ENCODE measurements around the gene P3H3.
"Not testable (repeated sequence)": the region's sequence is repeated elsewhere in the genome, so short reads cannot be mapped to it uniquely, and the experiment has no call there.

Gene P3H3

GRCh38 chr12:6868211-6869048 is 40.2 kb downstream of the P3H3 start:
- peak overlapping the region; percentile 94 for H3K4me3 ChIP-seq (ENCODE audit: low read length, poor library complexity, severe bottlenecking)
- H3K4me1 ChIP-seq (ENCODE audit: insufficient read depth, low read length, poor library complexity, severe bottlenecking), result peaks cover 38% of the 10 kb centered on the region
- TF ChIP-seq EZH2phosphoT487 (IDR thresholded peaks at IDR 0.05; ENCODE audit: borderline replicate concordance), result no peak
- TF ChIP-seq, protein P1, sequence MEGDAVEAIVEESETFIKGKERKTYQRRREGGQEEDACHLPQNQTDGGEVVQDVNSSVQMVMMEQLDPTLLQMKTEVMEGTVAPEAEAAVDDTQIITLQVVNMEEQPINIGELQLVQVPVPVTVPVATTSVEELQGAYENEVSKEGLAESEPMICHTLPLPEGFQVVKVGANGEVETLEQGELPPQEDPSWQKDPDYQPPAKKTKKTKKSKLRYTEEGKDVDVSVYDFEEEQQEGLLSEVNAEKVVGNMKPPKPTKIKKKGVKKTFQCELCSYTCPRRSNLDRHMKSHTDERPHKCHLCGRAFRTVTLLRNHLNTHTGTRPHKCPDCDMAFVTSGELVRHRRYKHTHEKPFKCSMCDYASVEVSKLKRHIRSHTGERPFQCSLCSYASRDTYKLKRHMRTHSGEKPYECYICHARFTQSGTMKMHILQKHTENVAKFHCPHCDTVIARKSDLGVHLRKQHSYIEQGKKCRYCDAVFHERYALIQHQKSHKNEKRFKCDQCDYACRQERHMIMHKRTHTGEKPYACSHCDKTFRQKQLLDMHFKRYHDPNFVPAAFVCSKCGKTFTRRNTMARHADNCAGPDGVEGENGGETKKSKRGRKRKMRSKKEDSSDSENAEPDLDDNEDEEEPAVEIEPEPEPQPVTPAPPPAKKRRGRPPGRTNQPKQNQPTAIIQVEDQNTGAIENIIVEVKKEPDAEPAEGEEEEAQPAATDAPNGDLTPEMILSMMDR (conservative IDR thresholded peaks at IDR 0.05; ENCODE audit: low read length), result peak; percentile 42
- H2AFZ ChIP-seq (ENCODE audit: low read length), result no peak overlapping the region
- no peaks in the 10 kb centered on the region for H3K9me2 ChIP-seq (replicated peaks; ENCODE audit: low read depth, low read length)
- peaks cover 5% of the 10 kb centered on the region; the same call in 1 of the 2 replicates for H3F3A ChIP-seq (ENCODE audit: low read depth)
- H3K27me3 ChIP-seq (ENCODE audit: insufficient read depth, low read length, poor library complexity, severe bottlenecking), result peaks cover 4% of the 10 kb centered on the region
- H4K20me1 ChIP-seq (ENCODE audit: insufficient read depth, low read length, poor library complexity, severe bottlenecking), result peaks cover 51% of the 10 kb centered on the region
- H3K79me2 ChIP-seq (ENCODE audit: insufficient read depth, low read length), result peaks cover 58% of the 10 kb centered on the region
- H3K9ac ChIP-seq (ENCODE audit: low read depth, low read length, poor library complexity, severe bottlenecking), result peak overlapping the region; percentile 97
- peaks cover 45% of the 10 kb centered on the region; the same call in 1 of the 2 replicates for H3K36me3 ChIP-seq (ENCODE audit: insufficient read depth, low read length)
- peak overlapping the region; percentile 98 for H3K4me2 ChIP-seq (ENCODE audit: low read depth, low read length, poor library complexity, severe bottlenecking)
- no peaks in the 10 kb centered on the region for H3K9me3 ChIP-seq (ENCODE audit: insufficient read depth, low read depth, low read length)

DNA sequence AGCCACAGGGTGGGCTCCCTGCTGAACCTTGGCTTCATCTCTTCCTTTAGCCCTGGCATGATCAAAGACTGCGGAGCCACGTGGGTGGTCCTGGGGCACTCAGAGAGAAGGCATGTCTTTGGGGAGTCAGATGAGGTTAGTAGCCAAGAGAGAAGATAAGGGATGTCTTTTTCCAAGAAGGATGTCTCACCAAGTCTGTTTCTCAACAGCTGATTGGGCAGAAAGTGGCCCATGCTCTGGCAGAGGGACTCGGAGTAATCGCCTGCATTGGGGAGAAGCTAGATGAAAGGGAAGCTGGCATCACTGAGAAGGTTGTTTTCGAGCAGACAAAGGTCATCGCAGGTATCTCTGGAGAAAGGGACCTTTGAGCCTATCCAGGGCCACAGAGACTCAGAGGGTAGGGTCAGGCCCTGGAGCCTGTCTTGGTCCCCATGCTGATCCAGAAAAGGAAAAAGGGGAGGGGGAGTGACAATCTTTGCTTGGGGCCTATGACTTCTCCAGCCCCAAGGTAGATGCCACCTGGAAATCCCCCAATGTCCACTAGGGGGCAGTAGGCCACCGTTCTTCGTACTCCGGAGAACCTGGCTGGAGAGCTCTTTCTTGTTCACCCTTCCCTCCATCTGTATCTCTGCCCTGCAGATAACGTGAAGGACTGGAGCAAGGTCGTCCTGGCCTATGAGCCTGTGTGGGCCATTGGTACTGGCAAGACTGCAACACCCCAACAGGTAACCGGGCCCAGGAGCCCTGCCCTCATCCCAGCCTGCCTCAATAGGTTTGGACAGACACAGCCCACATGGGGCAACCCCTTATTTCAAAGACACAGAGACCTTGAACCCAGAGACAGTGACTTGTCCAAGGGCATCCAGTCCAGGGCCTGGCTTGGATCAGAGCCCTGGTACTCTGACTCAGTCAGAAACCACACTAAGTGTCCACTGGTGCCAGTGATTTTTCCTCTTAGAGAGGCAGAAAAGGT is 41.1 kb downstream of the P3H3 start:
- H3K9me2 ChIP-seq (replicated peaks; ENCODE audit: low read depth, low read length), result no peaks in the 10 kb centered on the region
- H3K4me2 ChIP-seq (ENCODE audit: low read depth, low read length, poor library complexity, severe bottlenecking), result peak overlapping the region; percentile 98
- peaks cover 38% of the 10 kb centered on the region for H3K4me1 ChIP-seq (ENCODE audit: insufficient read depth, low read length, poor library complexity, severe bottlenecking)
- H3K9ac ChIP-seq (ENCODE audit: low read depth, low read length, poor library complexity, severe bottlenecking), result peak overlapping the region; percentile 97
- H3K4me3 ChIP-seq (ENCODE audit: low read length, poor library complexity, severe bottlenecking), result peak overlapping the region; percentile 94
- H3F3A ChIP-seq (ENCODE audit: low read depth), result peaks cover 5% of the 10 kb centered on the region; the same call in 1 of the 2 replicates
- H3K36me3 ChIP-seq (ENCODE audit: insufficient read depth, low read length), result peaks cover 36% of the 10 kb centered on the region; the same call in 1 of the 2 replicates
- peaks cover 4% of the 10 kb centered on the region for H3K27me3 ChIP-seq (ENCODE audit: insufficient read depth, low read length, poor library complexity, severe bottlenecking)
- H3K9me3 ChIP-seq (ENCODE audit: insufficient read depth, low read depth, low read length), result no peaks in the 10 kb centered on the region
- no peak overlapping the region for H2AFZ ChIP-seq (ENCODE audit: low read length)
- peaks cover 63% of the 10 kb centered on the region for H3K79me2 ChIP-seq (ENCODE audit: insufficient read depth, low read length)
- H4K20me1 ChIP-seq (ENCODE audit: insufficient read depth, low read length, poor library complexity, severe bottlenecking), result peaks cover 51% of the 10 kb centered on the region
- TF ChIP-seq EZH2phosphoT487 (IDR thresholded peaks at IDR 0.05; ENCODE audit: borderline replicate concordance), result no peak
- TF ChIP-seq, protein P1 (conservative IDR thresholded peaks at IDR 0.05; ENCODE audit: low read length), result peak; percentile 80

- not testable (repeated sequence) for H2AFZ ChIP-seq (ENCODE audit: low read length); H3K9me2 ChIP-seq (replicated peaks; ENCODE audit: low read depth, low read length); H3K9me3 ChIP-seq (ENCODE audit: insufficient read depth, low read depth, low read length); H3K27me3 ChIP-seq (ENCODE audit: insufficient read depth, low read length, poor library complexity, severe bottlenecking); H3F3A ChIP-seq (ENCODE audit: low read depth)
- H3K9ac ChIP-seq (ENCODE audit: low read depth, low read length, poor library complexity, severe bottlenecking), result peak overlapping the region; percentile 92
- H3K36me3 ChIP-seq (ENCODE audit: insufficient read depth, low read length), result peaks cover 27% of the 10 kb centered on the region; the same call in 1 of the 2 replicates
- H4K20me1 ChIP-seq (ENCODE audit: insufficient read depth, low read length, poor library complexity, severe bottlenecking), result peaks cover 51% of the 10 kb centered on the region
- peaks cover 67% of the 10 kb centered on the region for H3K79me2 ChIP-seq (ENCODE audit: insufficient read depth, low read length)
- peaks cover 42% of the 10 kb centered on the region for H3K4me1 ChIP-seq (ENCODE audit: insufficient read depth, low read length, poor library complexity, severe bottlenecking)
- peak overlapping the region; percentile 94 for H3K4me3 ChIP-seq (ENCODE audit: low read length, poor library complexity, severe bottlenecking)
- peak overlapping the region; percentile 98 for H3K4me2 ChIP-seq (ENCODE audit: low read depth, low read length, poor library complexity, severe bottlenecking)
Measured at GRCh38 chr12:6870304-6870703, 42.1 kb downstream of the P3H3 start.
